Measurements from ENCODE around the gene GALNT5. TPM values are rescaled to one million over a fixed set of nuclear protein-coding genes. Genes with fewer than 3 reads are reported as not detected.

Gene GALNT5
- total and polyA plus RNA-seq, 2 donors (not counting 1 experiment from before 2014, with no cell fraction given) = 63.7 to 199 TPM

- Histone ChIP-seq H3K9ac (ENCODE audit: insufficient read depth, low read length) (no peak overlapping the region), H3K27ac (ENCODE audit: insufficient read depth, low read length) (no peak overlapping the region), H3K9me3 (ENCODE audit: control insufficient read depth, insufficient read depth, low read depth, low read length) (no peaks in the 10 kb centered on the region), H2AFZ (ENCODE audit: low read length) (no peak overlapping the region), H4K20me1 (ENCODE audit: control insufficient read depth, extremely low read depth, insufficient read depth, low read length) (no peaks in the 10 kb centered on the region), H3K4me1 (ENCODE audit: control insufficient read depth, extremely low read depth, insufficient read depth, low read length) (no peaks in the 10 kb centered on the region), H3K4me3 (replicated peaks in 1 of 4; ENCODE audit: control extremely low read depth in 1 of 4, insufficient read depth in 1 of 4, low read depth in 3 of 4, low read length in 4 of 4) (no peak overlapping the region), H3K36me3 (ENCODE audit: control insufficient read depth, insufficient read depth, low read length) (no peaks in the 10 kb centered on the region), H3K4me2 (ENCODE audit: extremely low read depth, insufficient read depth, low read length) (no peak overlapping the region), H3K79me2 (ENCODE audit: control insufficient read depth, insufficient read depth, low read length) (no peaks in the 10 kb centered on the region), H3K27me3 (ENCODE audit: control insufficient read depth, insufficient read depth, low read length) (no peaks in the 10 kb centered on the region)
- no peak for DNase-seq (ENCODE audit: low read depth in 2 of 2)
- TF ChIP-seq EZH2 (IDR thresholded peaks at IDR 0.05; ENCODE audit: low read length, missing control alignments) (no peak), CTCF (conservative IDR thresholded peaks at IDR 0.05 in 1 of 2, IDR thresholded peaks at IDR 0.05 in 1 of 2; ENCODE audit: low read depth in 1 of 2, low read length in 2 of 2) (no peak)
Observed at GRCh38 chr2:157345647-157346389, 88.3 kb downstream of the GALNT5 start.

GRCh38 chr2:157348291-157348921 is 90.9 kb downstream of the GALNT5 start:
- Histone ChIP-seq H3K4me2 (ENCODE audit: extremely low read depth, insufficient read depth, low read length) (no peak overlapping the region), H3K9ac (ENCODE audit: insufficient read depth, low read length) (no peak overlapping the region), H3K4me3 (replicated peaks in 1 of 4; ENCODE audit: control extremely low read depth in 1 of 4, insufficient read depth in 1 of 4, low read depth in 3 of 4, low read length in 4 of 4) (no peak overlapping the region), H3K79me2 (ENCODE audit: control insufficient read depth, insufficient read depth, low read length) (no peaks in the 10 kb centered on the region), H3K27ac (ENCODE audit: insufficient read depth, low read length) (no peak overlapping the region), H3K9me3 (ENCODE audit: control insufficient read depth, insufficient read depth, low read depth, low read length) (no peaks in the 10 kb centered on the region), H3K36me3 (ENCODE audit: control insufficient read depth, insufficient read depth, low read length) (no peaks in the 10 kb centered on the region), H3K27me3 (ENCODE audit: control insufficient read depth, insufficient read depth, low read length) (no peaks in the 10 kb centered on the region), H2AFZ (ENCODE audit: low read length) (no peak overlapping the region), H3K4me1 (ENCODE audit: control insufficient read depth, extremely low read depth, insufficient read depth, low read length) (no peaks in the 10 kb centered on the region), H4K20me1 (ENCODE audit: control insufficient read depth, extremely low read depth, insufficient read depth, low read length) (no peaks in the 10 kb centered on the region)
- no peak for DNase-seq (ENCODE audit: low read depth in 2 of 2)
- no peak for TF ChIP-seq EZH2 (IDR thresholded peaks at IDR 0.05; ENCODE audit: low read length, missing control alignments)
- TF ChIP-seq CTCF (conservative IDR thresholded peaks at IDR 0.05 in 1 of 2, IDR thresholded peaks at IDR 0.05 in 1 of 2; ENCODE audit: low read depth in 1 of 2, low read length in 2 of 2) = no peak

- H3K4me3 ChIP-seq (replicated peaks in 1 of 4; ENCODE audit: control extremely low read depth in 1 of 4, insufficient read depth in 1 of 4, low read depth in 3 of 4, low read length in 4 of 4) = no peak overlapping the region
- H3K27me3 ChIP-seq (ENCODE audit: control insufficient read depth, insufficient read depth, low read length) = no peaks in the 10 kb centered on the region
- H3K9me3 ChIP-seq (ENCODE audit: control insufficient read depth, insufficient read depth, low read depth, low read length) = no peaks in the 10 kb centered on the region
- TF ChIP-seq EZH2 (IDR thresholded peaks at IDR 0.05; ENCODE audit: low read length, missing control alignments) = no peak
- no peak for TF ChIP-seq CTCF (conservative IDR thresholded peaks at IDR 0.05 in 1 of 2, IDR thresholded peaks at IDR 0.05 in 1 of 2; ENCODE audit: low read depth in 1 of 2, low read length in 2 of 2)
- H3K4me1 ChIP-seq (ENCODE audit: control insufficient read depth, extremely low read depth, insufficient read depth, low read length) = no peaks in the 10 kb centered on the region
- H3K9ac ChIP-seq (ENCODE audit: insufficient read depth, low read length) = no peak overlapping the region
- no peak overlapping the region for H3K4me2 ChIP-seq (ENCODE audit: extremely low read depth, insufficient read depth, low read length)
- H2AFZ ChIP-seq (ENCODE audit: low read length) = no peak overlapping the region
- peak in 1 of 2 donors; percentile 17 for DNase-seq (ENCODE audit: low read depth in 2 of 2)
- no peak overlapping the region for H3K27ac ChIP-seq (ENCODE audit: insufficient read depth, low read length)
- no peaks in the 10 kb centered on the region for H3K79me2 ChIP-seq (ENCODE audit: control insufficient read depth, insufficient read depth, low read length)
- H3K36me3 ChIP-seq (ENCODE audit: control insufficient read depth, insufficient read depth, low read length) = no peaks in the 10 kb centered on the region
- H4K20me1 ChIP-seq (ENCODE audit: control insufficient read depth, extremely low read depth, insufficient read depth, low read length) = no peaks in the 10 kb centered on the region
Observed at GRCh38 chr2:157349949-157350515, 92.5 kb downstream of the GALNT5 start.
